Thyroid gland (tissue), 4 donors: ENCODE measurements around the gene B3GNT8. TPM values are rescaled to one million over a fixed set of nuclear protein-coding genes. Genes with fewer than 3 reads are reported as not detected.
"Not testable (repeated sequence)": the region's sequence is repeated elsewhere in the genome, so short reads cannot be mapped to it uniquely, and the experiment has no call there.

ENCODE experiments used
- DNase-seq, 2 donors: peaks; one replicate each; pipeline ENCODE4 v3.0.0-alpha.2; 2019
- H3K27ac ChIP-seq, 3 donors: fragments of 200-600 bp; sonication (generic); 1 replicate in 2 of 3; 2 replicates in 1 of 3; pipeline ENCODE4 v1.5.1; 2016 to 2019; ENCODE audit warnings: mild to moderate bottlenecking in 1 of 3, moderate library complexity in 1 of 3
- H3K27me3 ChIP-seq: fragments of 200-600 bp; sonication (generic); one replicate; pipeline ENCODE4 v1.5.1; 2019
- H3K36me3 ChIP-seq, 2 donors: fragments of 200-600 bp; sonication (generic); one replicate each; pipeline ENCODE4 v1.5.1; 2016 to 2019
- H3K4me1 ChIP-seq, 2 donors: fragments of 200-600 bp; sonication (generic); one replicate each; pipeline ENCODE4 v1.5.1; 2017 to 2019
- H3K4me3 ChIP-seq, 3 donors: fragments of 200-600 bp; sonication (generic); replicated peaks in 1 of 3; 1 replicate in 2 of 3; 2 replicates in 1 of 3; pipeline ENCODE4 v1.5.1; 2016; ENCODE audit warnings: mild to moderate bottlenecking in 1 of 3
- H3K9me3 ChIP-seq: fragments of 200-600 bp; sonication (generic); one replicate; pipeline ENCODE4 v1.5.1; 2017
- CTCF ChIP-seq, 6 experiments: fragments of 200-600 bp in 3 of 6; fragments of 450-650 bp in 3 of 6; sonication (generic) in 3 of 6; IDR thresholded peaks; one replicate each; pipeline ENCODE4 v1.5.1; 2016 to 2019; ENCODE audit warnings: antibody characterized with exemption in 6 of 6, mild to moderate bottlenecking in 2 of 6, inconsistent platforms in 1 of 6, moderate library complexity in 1 of 6
- POLR2A ChIP-seq, 2 donors: fragments of 450-650 bp; IDR thresholded peaks; one replicate each; pipeline ENCODE4 v1.6.1; 2017; ENCODE audit warnings: antibody characterized with exemption in 2 of 2, mild to moderate bottlenecking in 2 of 2, moderate library complexity in 1 of 2
- whole genome bisulfite sequencing, 2 donors: methylation state at CpG; one replicate each; pipeline ENCODE4 v1.1.5; 2017; 5-methylcytosine and 5-hydroxymethylcytosine counted together
- intact Hi-C: fragments of 100-400 bp; cut with DNase I; formaldehyde crosslinking; loops from one replicate; pipeline ENCODE4 v1.15.1; 2023
- total RNA-seq, 4 donors: library from RNA; depleted of rRNA; stranded (reverse); fragments of >200 nt; gene quantifications; one replicate each; pipeline ENCODE4 v1.2.3, GENCODE V29; 2016

B3GNT8 gene
- total RNA-seq, 4 donors from 2014 or later = 0.59 to 2.4 (median 1.4) TPM; not detected in 1

GRCh38 chr19:41411100-41411967 is 15.8 kb downstream of the B3GNT8 start:
- no peak for TF ChIP-seq POLR2A (IDR thresholded peaks at IDR 0.05)
- no peak for TF ChIP-seq CTCF (IDR thresholded peaks at IDR 0.05)
- Histone ChIP-seq H3K36me3 (peaks cover 6 to 20% of the 10 kb centered on the region in 2 donors), H3K4me3 (no peak overlapping the region), H3K27me3 (no peaks in the 10 kb centered on the region), H3K9me3 (no peaks in the 10 kb centered on the region), H3K4me1 (peaks cover 27 to 72% of the 10 kb centered on the region in 2 donors), H3K27ac (no peak overlapping the region)
- DNase-seq = no peak
- 63 to 64% methylated on average over 9 of the region's 9 CpGs for WGBS, 2 donors
- intact Hi-C loops = no loop called here

GRCh38 chr19:41410336-41411054 is 16.7 kb downstream of the B3GNT8 start:
- intact Hi-C loops = no loop called here
- Histone ChIP-seq H3K4me1 (peaks cover 27 to 76% of the 10 kb centered on the region in 2 donors), H3K27ac (peak overlapping the region in 1 of 3 donors; percentile 72), H3K36me3 (peaks cover 6 to 18% of the 10 kb centered on the region in 2 donors), H3K4me3 (no peak overlapping the region), H3K27me3 (no peaks in the 10 kb centered on the region), H3K9me3 (no peaks in the 10 kb centered on the region)
- no peak for DNase-seq
- no peak for TF ChIP-seq POLR2A (IDR thresholded peaks at IDR 0.05)
- no peak for TF ChIP-seq CTCF (IDR thresholded peaks at IDR 0.05)
- WGBS, 2 donors = 95 to 97% methylated on average over 22 to 23 of the region's 23 CpGs

GRCh38 chr19:41409288-41409687 is 17.9 kb downstream of the B3GNT8 start:
- H3K27ac ChIP-seq = peak overlapping the region; percentile 57 to 72 (median 70)
- intact Hi-C loops = no loop called here

GRCh38 chr19:41408846-41409245 is 18.3 kb downstream of the B3GNT8 start:
- H3K9me3 ChIP-seq, DNase-seq, H3K4me3 ChIP-seq, intact Hi-C loops, H3K27me3 ChIP-seq: not testable (repeated sequence)
- H3K4me1 ChIP-seq = peaks cover 27 to 78% of the 10 kb centered on the region in 2 donors
- H3K36me3 ChIP-seq = peaks cover 6 to 10% of the 10 kb centered on the region in 2 donors
- H3K27ac ChIP-seq = peak overlapping the region; percentile 57 to 72 (median 70)
- WGBS, 2 donors = 90 to 92% methylated on average over 5 of the region's 5 CpGs

More at GRCh38 chr19:41409288-41409687, 17.9 kb downstream of the B3GNT8 start:
- H3K4me1 ChIP-seq = peaks cover 27 to 77% of the 10 kb centered on the region in 2 donors
- H3K36me3 ChIP-seq = peaks cover 6 to 13% of the 10 kb centered on the region in 2 donors
- H3K4me3 ChIP-seq = no peak overlapping the region
- no peaks in the 10 kb centered on the region for H3K27me3 ChIP-seq
- DNase-seq = peak; percentile 80 to 86
- 49 to 50% methylated on average over 4 of the region's 4 CpGs for WGBS, 2 donors
- TF ChIP-seq POLR2A (IDR thresholded peaks at IDR 0.05) (no peak), CTCF (IDR thresholded peaks at IDR 0.05) (no peak)
- no peaks in the 10 kb centered on the region for H3K9me3 ChIP-seq

- TF ChIP-seq POLR2A (IDR thresholded peaks at IDR 0.05) = no peak
These were observed 18.9 kb downstream of the B3GNT8 start for GRCh38 chr19:41408256-41408655.

More at GRCh38 chr19:41408256-41408655, 18.9 kb downstream of the B3GNT8 start:
- DNase-seq = no peak
- H3K9me3 ChIP-seq = no peaks in the 10 kb centered on the region
- peaks cover 31 to 82% of the 10 kb centered on the region in 2 donors for H3K4me1 ChIP-seq
- H3K27ac ChIP-seq = peak overlapping the region; percentile 57 to 72 (median 70)
- 56 to 85% methylated on average over 4 of the region's 4 CpGs for WGBS, 2 donors
- H3K36me3 ChIP-seq = peaks cover 6 to 8% of the 10 kb centered on the region in 2 donors
- H3K4me3 ChIP-seq = no peak overlapping the region
- H3K27me3 ChIP-seq = no peaks in the 10 kb centered on the region
- intact Hi-C loops = no loop called here
